NOMO-1 treated with DMSO at 0.1 percent for 48 hours (cell line): ENCODE results near the gene CCN2.

Experiments
- DNase-seq: peaks from one replicate; lab custom pipeline; 2025; ENCODE audit not compliant: unreplicated experiment; lab: John Stamatoyannopoulos, UW

Gene CCN2, protein sequence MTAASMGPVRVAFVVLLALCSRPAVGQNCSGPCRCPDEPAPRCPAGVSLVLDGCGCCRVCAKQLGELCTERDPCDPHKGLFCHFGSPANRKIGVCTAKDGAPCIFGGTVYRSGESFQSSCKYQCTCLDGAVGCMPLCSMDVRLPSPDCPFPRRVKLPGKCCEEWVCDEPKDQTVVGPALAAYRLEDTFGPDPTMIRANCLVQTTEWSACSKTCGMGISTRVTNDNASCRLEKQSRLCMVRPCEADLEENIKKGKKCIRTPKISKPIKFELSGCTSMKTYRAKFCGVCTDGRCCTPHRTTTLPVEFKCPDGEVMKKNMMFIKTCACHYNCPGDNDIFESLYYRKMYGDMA

DNA sequence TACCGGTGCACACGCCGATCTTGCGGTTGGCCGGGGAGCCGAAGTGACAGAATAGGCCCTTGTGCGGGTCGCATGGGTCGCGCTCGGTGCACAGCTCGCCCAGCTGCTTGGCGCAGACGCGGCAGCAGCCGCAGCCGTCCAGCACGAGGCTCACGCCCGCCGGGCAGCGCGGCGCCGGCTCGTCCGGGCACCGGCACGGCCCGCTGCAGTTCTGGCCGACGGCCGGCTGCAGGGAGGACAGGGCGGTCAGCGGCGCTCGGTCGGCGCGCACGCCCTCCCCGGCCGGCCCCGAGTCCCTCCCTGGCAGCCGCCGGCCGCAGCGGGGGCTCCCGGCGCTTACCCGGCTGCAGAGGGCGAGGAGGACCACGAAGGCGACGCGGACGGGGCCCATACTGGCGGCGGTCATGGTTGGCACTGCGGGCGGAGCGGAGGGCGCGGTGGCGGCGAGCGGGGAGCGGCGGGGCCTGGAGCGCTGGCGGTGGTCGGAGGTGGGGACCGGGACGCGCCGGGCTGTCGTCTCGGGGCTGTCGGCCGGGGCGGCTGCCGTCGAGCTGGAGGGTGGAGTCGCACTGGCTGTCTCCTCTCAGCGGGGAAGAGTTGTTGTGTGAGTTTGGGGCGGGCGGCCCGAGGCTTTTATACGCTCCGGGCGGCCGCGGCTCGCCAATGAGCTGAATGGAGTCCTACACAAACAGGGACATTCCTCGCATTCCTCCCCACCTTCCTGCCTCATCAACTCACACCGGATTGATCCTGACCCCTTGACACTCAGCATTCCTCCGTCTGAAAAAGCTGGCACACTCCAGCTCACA is at the start of gene CCN2:
Gene CCN2 (minus strand): TSS at position 606 of the 809 bp plus-strand sequence. CDS start 200 bp downstream, at position 406.
- DNase-seq, result no peak

DNA sequence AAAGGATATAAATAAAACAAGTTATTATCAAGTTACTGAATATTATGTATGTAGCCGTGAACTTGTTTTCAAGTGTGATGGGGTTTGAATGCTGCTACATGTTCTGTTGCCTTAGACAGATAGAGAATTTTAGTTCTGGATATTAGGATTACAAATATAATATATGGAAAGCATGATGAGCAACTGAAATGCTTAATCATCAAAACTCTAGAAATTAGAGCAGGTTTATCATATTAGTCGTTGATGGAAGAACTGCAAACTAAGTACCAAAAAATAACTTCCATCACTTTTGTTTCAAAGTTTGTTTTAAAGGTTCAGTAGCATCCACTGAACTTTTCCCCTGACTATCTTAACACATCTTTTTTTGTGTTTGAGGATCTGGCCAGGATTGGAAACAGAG is 49.1 kb upstream of the CCN2 start:
- no peak for DNase-seq

DNA sequence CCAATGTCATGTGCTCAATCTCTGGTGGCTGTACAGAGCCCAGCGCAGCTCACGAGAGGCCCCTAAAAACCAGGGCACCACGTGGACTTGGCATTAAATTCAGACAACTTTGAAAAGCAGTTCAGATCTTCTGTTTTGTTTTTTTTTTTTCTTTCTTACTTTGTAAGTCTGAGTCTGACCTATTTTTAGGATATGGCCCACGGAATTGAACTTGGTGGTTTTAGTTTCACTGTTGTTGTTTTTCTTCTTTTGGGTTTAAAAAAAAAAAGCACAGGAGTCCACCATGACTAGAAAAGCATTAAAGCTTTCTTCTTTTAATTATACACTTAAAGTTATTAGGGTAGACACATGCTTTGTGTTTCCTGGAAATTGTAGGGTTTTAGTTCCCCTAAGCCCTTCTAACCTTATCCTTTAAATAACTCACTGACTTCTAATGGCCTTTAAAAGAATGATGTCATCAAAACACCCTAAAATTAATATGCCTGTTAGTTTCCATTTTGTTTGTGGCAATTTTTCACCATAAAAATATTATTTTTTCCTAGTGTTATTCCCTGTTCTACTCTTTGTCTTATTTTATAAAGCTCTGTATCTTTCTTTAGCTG is 48.5 kb upstream of the CCN2 start:
- no peak for DNase-seq

DNA sequence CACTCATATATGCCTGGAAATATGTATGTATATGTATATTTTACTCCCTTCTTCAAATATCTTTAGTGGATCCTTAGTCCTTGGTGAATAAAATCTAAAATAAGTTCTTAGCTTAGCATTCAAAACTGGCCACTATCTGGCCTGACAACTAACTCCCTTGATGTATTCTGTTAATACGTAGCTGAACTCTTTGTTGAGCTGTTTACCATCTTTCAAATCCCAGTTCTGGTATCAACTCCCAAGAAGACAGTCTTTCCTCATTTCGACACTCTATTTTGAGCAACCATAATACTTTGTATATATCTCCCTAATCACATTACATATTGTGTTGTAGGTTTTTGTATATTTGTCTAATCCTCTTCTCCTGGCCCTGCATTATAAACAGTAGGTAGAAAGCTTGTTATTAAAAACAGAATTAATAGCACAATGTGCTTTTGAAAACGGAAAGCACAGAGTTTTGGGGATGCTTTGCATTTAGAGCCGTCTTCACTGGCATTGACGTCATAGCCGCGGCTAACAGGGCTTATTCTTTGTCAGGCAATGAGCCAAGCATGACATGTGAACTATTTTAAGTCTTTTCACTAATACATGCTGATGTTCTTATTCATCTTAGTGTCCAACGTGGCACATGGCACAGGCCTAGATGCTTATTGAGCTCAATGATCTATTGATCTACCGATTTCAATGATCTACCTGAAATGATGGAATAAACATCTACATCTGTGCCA is 47.2 kb upstream of the CCN2 start:
- no peak for DNase-seq

DNA sequence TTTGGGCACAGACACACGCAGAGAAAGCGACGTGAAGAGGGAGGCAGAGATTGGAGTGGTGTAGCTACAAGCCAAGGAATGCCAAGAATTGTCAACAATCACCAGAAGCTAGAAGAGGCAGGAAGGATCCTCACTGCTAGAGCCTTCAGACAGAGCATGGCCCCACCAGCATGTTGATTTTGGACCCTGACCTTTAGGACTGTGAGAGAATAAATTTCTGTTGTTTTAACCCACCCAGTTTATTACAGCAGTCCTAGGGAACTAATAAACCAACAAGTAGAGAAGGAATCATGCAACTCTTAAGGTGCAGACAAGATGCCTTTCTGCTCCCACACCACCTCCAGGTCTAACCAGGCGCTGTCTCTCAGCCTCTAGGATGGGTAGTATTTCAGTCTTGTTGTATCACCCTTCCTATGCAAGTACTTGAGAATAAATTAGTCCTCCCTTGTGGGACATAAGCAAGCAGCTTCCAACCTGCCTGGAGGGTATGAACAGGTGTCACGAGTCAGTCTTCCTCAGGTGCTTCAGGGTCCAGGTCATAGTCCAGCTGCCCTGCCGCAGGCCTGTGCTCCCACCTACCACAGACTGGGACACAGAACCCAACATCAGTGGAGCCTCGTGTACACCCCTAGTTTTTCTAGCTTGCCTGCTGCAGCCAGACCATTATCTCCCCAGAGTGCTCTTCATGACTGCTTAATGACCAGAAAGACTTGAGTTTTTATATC is 46.4 kb upstream of the CCN2 start:
- DNase-seq, result no peak

DNA sequence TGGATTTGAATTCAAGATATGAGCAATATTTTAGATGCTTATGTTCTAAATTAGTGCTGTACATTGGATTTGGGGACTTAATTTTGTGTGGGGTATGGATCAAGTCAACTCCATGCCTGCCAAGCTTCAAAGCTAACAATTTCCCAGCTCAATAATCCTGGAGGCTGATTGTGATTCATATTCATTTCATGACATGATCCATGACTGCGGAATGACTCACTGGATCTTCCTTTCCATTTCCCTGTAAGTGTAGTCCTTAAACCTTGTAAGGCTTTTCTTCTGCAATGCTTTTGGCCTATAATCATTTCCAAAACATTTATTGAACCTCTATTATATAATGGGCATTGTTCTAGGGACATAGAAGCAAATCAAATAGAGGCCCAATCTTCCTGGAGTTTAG is 44.7 kb upstream of the CCN2 start:
- no peak for DNase-seq

DNA sequence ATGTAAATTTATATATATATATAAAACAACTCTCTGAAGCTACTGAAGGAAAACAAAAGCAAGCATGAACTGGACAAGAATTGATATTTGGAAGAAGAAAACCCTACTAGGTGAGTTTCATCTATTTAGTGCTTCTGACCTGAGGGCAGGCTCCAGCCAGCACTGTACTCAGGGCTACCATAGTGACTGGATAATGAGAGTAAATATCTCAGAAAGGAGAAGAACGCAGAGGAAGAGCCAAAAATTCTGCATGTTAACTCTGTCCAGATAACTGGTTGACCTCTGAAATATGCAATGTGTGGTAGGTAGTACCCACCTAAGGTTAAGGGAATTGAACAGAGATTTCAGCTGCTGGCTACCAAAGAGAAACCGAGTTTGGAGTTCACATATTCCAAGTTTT is 41.4 kb upstream of the CCN2 start:
- DNase-seq, result no peak

DNA sequence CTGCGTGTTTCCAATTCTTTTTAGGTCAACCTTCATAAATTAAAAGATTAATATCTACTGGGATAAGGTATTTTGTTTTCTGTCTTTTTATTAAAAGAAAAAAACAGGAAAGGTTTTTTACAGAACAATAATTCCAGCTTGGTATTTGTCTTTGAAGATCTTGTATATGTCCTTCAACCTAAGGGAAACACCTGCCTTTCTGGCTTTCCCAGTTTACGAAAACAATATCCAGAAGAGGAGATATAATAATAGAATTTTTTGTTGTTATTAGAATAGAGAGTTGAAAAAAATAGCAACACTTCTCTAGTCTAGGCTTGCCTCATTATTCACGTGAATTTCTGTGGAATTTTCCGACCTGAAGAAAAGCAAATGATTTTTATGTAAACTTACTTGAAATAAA is 37.9 kb upstream of the CCN2 start:
- no peak for DNase-seq

DNA sequence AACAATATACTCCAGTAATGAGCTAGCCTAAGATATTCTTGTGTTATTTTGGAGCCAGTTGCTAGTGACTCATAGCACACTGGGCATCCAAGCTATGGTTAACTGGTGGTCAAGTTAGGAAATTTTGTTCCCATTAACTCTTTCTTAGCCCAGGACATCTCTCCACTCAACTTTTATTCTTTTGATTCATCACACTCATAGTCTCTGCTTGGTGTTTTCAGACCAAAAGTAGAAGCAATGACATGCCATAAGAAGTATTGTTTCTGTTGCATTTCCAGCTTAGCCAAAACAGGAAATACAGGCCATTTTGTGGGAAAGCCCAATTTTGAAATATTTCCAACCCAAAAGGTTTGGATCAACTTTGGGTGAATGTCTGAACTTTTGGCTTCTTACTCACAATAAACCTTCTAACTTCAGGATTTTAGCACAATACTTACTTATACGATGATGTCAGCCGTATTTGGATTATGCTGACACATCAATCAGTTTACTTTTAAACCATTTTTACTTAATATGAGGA is 31.6 kb upstream of the CCN2 start:
- DNase-seq, result no peak

DNA sequence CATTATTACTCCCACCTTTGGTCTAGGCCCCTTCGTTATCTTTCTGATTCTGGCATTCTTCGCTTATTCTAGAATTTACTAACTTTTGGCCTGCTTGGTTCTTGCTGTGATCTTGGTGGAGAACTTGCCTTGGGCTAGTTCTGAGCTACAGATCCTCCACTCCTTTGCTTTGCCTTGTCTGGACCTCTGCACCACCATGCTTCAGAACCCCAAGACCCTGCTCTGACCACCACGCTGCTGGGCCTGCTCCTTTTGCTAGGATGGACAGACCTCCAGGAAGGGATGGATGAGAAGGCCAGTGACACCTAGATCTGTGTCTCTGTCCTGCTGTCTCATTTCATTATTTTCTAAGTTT is 30.4 kb upstream of the CCN2 start:
- DNase-seq, result no peak

DNA sequence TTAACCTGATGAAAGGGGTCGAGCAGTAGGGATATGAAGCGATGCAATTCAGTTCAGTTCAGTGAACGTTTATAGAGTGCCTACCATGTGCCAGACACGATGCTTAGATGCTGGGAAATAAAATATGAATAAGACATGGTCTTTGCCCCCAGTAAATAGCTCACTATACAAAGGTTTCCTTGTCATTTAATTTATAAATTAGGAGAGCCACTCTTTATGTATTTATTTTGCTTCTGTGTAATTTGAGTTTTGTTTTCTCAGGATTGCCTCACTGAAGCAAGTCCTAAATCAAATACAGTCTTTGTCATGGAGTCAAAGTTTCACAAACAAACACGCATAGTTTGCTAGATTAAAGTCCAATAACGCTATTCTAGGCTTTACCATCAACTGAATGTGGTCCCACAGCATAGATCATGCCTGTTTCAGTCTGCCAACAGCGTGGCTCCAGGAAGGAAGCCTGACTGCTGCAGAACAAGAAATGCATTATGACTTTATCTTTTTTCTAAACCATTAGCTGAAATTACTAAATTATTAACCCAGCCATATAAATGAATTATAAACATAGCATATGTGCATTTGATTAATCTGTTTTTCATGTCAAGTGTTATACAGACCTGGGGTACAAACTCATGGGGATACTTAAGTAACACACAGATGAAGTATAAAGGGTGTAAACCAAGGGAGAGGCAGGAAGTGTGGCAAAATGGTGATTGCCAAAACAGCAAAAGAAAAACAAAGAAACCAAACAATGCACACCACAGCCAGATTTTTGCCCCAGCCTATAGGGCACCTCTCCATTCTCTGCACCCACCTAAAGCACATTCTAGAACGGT is 29.8 kb upstream of the CCN2 start:
- DNase-seq, result no peak

DNA sequence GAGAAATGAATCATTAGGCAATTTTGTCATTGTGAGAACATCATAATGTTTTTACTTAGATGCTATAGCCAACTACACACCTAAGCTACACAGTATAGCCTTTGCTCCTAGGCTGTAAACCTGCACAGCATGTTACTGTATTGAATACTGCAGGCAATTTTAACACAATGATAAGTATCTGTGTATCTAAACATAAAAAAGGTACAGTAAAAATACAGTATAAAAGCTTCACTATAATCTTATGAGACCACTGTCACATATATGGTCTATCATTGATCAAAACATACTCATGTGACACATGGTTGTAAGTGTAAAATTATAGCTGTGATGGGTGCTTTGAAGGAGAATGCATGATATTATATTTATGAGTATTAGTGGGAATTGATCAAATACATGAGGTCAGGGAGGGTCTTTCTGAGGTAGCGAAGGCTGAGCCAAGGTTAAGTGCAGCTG is 29.2 kb upstream of the CCN2 start:
- DNase-seq, result no peak

DNA sequence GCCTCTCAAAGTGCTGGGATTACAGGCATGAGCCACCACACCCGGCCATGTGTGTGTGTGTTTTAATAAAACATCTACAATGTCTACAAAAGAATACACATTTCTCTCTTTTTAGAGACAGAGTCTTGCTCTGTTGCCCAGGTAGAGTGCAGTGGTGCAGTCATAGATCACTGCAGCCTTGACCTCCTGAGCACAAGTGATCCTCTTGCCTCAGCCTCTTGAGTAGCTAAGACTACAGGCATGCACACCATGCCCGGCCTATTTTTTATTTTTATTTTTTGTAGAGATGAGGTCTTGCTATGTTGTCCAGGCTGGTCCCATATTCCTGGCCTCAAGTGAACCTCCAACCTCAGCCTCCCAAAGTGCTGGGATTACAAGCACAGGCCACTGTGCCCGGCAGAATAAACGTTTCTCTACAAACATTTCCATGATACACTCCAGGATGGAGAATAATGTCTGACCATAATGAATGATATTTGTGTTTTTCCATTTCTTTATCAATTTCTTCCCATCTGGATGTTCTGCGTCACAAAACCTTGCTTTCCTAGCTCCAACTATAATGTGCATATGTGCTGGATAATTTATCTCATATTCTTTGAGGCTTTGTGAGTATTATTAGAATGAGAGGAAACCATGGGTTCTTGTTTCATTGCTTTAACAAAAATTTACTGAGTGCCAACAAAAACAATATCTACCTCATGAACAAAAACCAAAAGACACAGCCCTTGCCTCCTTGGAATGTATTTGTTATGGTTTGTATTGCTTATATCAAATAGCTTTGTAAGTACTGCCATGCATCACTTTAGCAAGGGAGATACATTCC is 28.6 kb upstream of the CCN2 start:
- no peak for DNase-seq

DNA sequence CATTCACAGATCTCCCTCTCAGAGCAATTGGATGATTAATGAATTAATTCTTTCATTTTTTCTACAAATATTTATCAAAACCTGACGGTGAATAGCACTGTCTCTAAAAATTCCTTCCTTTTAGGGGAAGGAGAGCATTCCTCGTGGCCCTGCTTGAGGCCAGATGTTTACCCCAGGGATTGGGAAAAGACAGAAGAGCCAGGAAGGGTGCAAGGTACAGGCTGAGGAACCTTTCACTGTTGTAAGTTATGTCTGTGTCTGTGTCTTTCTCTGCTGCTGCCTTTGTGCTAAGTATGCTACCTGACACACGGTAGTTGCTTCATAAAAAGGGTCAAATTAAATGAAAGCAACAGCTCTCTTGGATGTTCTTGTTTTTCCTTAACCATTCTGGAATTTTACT is 27.4 kb upstream of the CCN2 start:
- no peak for DNase-seq

DNA sequence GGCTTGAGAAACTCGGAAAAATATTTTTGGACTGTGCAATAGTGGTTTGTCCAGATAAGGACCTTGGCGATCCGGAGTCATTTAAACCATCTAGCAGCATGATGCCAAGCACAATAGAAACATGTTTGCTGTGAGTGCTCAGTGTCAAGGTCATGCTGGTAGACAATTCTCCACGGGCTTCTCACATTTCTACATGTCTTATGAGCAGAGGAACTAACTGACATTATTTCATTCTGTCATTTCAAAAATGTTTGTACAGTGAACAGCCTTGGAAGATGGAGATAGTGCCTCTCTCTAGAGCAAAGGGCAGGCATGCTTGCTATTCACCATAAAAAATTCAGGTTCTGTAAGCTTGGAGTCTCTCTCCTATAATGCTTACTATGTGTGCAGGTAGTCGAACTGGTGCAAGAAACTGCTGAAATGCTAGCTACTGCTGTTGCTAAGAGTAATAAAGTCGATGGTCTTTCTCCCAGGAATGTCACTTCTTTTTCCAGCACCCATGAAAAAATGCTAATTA is 25.4 kb upstream of the CCN2 start:
- peak; percentile 27 for DNase-seq

DNA sequence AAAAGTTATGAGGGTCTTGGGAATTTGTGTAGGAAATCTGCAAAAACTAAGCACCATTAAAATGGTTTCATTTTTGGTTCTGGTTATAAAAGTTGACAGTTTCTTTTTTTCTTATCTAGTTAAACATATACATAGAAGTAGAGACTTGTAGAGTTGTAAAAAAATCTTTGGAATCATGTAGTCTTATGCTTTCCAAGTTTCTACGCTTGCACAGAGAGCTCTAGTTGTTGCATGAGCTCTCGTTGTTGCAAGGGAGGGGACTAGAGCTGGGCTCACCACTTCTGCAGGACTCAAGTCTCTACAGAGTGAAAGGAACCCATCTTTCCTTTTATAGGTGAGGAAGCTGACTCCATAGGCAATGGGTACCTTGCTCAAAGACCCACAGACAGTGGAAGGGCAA is 21.6 kb upstream of the CCN2 start:
- DNase-seq, result no peak

DNA sequence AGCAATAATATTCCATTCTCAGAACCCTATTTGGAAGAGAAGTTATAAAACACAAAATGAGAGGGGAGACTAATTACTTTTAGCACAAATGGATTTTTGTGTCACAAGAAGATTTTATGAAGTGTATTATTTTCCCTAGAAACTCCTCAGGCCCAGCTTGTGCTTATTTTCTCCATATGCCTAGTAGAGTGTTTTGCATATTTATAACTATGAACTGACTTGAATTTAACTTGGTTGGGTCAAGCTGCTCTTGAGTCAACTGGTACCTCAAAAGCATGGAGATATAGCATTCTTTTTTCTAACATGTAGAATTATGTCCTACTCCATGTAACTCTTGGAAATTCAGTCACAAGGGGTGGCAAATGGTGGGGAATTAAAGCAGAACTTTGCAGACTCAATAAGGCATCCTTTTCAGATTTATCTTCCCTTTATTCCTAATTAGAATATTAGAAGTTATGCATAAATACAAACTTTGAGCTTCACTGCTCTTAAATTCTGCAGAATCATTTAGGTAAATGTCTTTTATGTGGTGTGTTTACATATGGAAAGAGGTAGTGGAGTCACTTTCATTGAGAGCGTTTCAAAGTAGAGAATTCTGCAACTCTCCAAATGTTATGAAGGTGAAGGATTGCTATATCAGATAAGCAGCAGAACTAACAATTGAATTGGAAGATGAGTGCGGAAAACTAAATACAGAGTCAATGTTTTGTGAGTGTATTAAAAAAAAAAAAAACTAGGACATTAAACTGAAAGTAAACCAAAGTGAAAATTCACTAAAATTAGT is 19.1 kb upstream of the CCN2 start:
- DNase-seq, result no peak

DNA sequence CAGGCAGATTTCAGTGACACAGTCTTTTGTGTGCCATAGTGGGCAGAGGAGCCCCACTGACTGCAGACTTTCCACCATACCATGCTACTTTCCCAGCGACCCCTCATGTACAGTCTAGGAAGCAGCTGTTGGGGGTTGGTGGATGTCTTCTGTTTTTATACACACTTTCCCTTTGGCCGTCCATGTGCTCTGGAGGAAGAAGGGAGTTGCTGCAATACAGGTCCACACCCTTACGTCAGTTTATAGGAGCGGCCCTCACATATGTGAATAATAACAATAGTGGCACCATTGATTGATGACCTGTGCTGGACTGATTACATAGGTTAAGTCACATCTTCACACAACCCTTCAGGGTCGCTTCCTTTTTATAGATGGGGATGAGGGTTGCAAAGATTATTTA is 17.5 kb upstream of the CCN2 start:
- no peak for DNase-seq
